A549 (cell line): Measurements from ENCODE around the gene POP5. TPM values are rescaled to one million over a fixed set of nuclear protein-coding genes. Genes with fewer than 3 reads are reported as not detected.

Experiments used
- ATAC-seq, 2 experiments: fragments of 200-7000 bp in 1 of 2; fragments of >200 bp in 1 of 2; cut with Nextera tagmentation in 1 of 2; cut with Tn5 transposase in 1 of 2; 3 replicates each; pipeline versions ENCODE4 v1.8.0 to v1.9.1; 2018 to 2020; ENCODE audit warnings: mild to moderate bottlenecking in 1 of 2, moderate library complexity in 1 of 2
- CTCF ChIA-PET: fragments of 300-600 bp; sonication (Branson Sonifier 250); formaldehyde crosslinking; extraction: SDS; loops from one replicate; lab custom pipeline; 2021; ENCODE audit warnings: antibody characterized with exemption, inconsistent platforms; lab: Yijun Ruan, JAX
- POLR2A ChIA-PET: fragments of 350-600 bp; formaldehyde crosslinking; extraction: SDS; loops from one replicate; lab custom pipeline; 2021; ENCODE audit warnings: antibody characterized with exemption, inconsistent platforms; lab: Yijun Ruan, JAX
- DNase-seq, 2 experiments: peaks; one replicate each; pipeline versions ENCODE4 v3.0.0 to v3.0.0-alpha.2; 2011 to 2016; ENCODE audit warnings: low read depth in 1 of 2, low spot score in 1 of 2
- FAIRE-seq: peaks from 2 replicates; lab custom pipeline; 2011; peaks lifted over from hg19 to GRCh38; lab: Jason Lieb, UNC
- H3K27ac ChIP-seq, 2 experiments: fragments of >200 bp; sonication (Bioruptor Twin); formaldehyde crosslinking; 3 replicates each; pipeline ENCODE4 v1.5.1; 2016 to 2017
- H3K4me1 ChIP-seq: fragments of >200 bp; sonication (Bioruptor Twin); formaldehyde crosslinking; 3 replicates; pipeline ENCODE4 v1.6.1; 2016
- H3K4me2 ChIP-seq: fragments of >200 bp; sonication (Bioruptor Twin); formaldehyde crosslinking; 3 replicates; pipeline ENCODE4 v1.6.1; 2016
- H3K4me3 ChIP-seq: fragments of >200 bp; sonication (Bioruptor Twin); formaldehyde crosslinking; 3 replicates; pipeline ENCODE4 v1.5.1; 2016
- H3K9me3 ChIP-seq: fragments of >200 bp; sonication (Bioruptor Twin); formaldehyde crosslinking; 3 replicates; pipeline ENCODE4 v1.6.1; 2016
- CHD4 ChIP-seq: fragments of 200-600 bp; sonication (generic); IDR thresholded peaks from 2 replicates; pipeline ENCODE4 v1.6.1; 2016; ENCODE audit warnings: antibody characterized with exemption, mild to moderate bottlenecking, borderline replicate concordance
- EHMT2 ChIP-seq: fragments of 200-600 bp; sonication (generic); IDR thresholded peaks from 2 replicates; pipeline ENCODE4 v1.6.1; 2016; ENCODE audit warnings: antibody characterized with exemption, low read depth, mild to moderate bottlenecking, moderate library complexity
- FOSL2 ChIP-seq, 2 experiments: fragments of 450-650 bp in 1 of 2; fragments of >200 bp in 1 of 2; sonication (Bioruptor Twin) in 1 of 2; formaldehyde crosslinking; IDR thresholded peaks; 2 replicates each; pipeline versions ENCODE4 v1.5.0 to v1.6.1; 2016 to 2020; ENCODE audit warnings: mild to moderate bottlenecking in 1 of 2, moderate library complexity in 1 of 2
- HMGXB4 ChIP-seq: fragments of 250-450 bp; sonication (Bioruptor Pico); IDR thresholded peaks from 2 replicates; pipeline ENCODE4 v1.5.0; 2021; ENCODE audit warnings: mild to moderate bottlenecking, moderate library complexity, borderline replicate concordance
- MYC ChIP-seq: IDR thresholded peaks from 2 replicates; pipeline ENCODE4 v1.6.1; 2012; ENCODE audit warnings: mild to moderate bottlenecking, inconsistent platforms, low read length, improper control_type of control experiment, borderline replicate concordance
- PHF8 ChIP-seq: fragments of 200-600 bp; sonication (generic); IDR thresholded peaks from 2 replicates; pipeline ENCODE4 v1.6.1; 2016; ENCODE audit warnings: low read depth, mild to moderate bottlenecking, antibody characterized with exemption, moderate library complexity, borderline replicate concordance
- SREBF2 ChIP-seq: fragments of 450-650 bp; IDR thresholded peaks from 2 replicates; pipeline ENCODE4 v1.6.1; 2014; ENCODE audit warnings: mild to moderate bottlenecking, moderate library complexity
- ZFP36 ChIP-seq: fragments of 450-650 bp; IDR thresholded peaks from 2 replicates; pipeline ENCODE4 v1.6.1; 2014; ENCODE audit warnings: borderline replicate concordance; ENCODE audit not compliant: partially characterized antibody
- WGBS: methylation state at CpG from one replicate; pipeline ENCODE4 v1.1.6; 2017; ENCODE audit errors: missing lambda C conversion rate; 5-methylcytosine and 5-hydroxymethylcytosine counted together
- polyA plus RNA-seq, 4 experiments: library from polyadenylated mRNA; depleted of rRNA in 3 of 4; stranded (reverse); fragments of >200 nt; fragmentation: RNase III in 1 of 4; extraction: RNeasy Plus Mini Kit Qiagen cat#74134 plus additional on column Dnase treatment in 1 of 4; gene quantifications; 2 replicates in 3 of 4; 3 replicates in 1 of 4; pipeline ENCODE4 v1.2.3, GENCODE V29; 2011 to 2017
- TF ChIP-seq, protein P1 (sequence below): fragments of 450-650 bp; IDR thresholded peaks from 2 replicates; pipeline ENCODE4 v1.6.1; 2014; ENCODE audit warnings: antibody characterized with exemption
- TF ChIP-seq, protein P2 (sequence below): fragments of >200 bp; sonication (Bioruptor Twin); formaldehyde crosslinking; IDR thresholded peaks from 3 replicates; pipeline ENCODE4 v1.5.1; 2016
- TF ChIP-seq, protein P3 (sequence below): fragments of 200-600 bp; sonication (generic); IDR thresholded peaks from 2 replicates; pipeline ENCODE4 v1.6.1; 2016; ENCODE audit warnings: antibody characterized with exemption, mild to moderate bottlenecking, moderate library complexity
- TF ChIP-seq, protein P4 (sequence below): IDR thresholded peaks from 2 replicates; pipeline ENCODE4 v1.6.1; 2012

POP5 gene
- polyA plus RNA-seq, 2 of the 4 experiments (the other 2 are of a cell fraction) = 82.4 to 111 TPM

- peak overlapping the region; percentile 43 for H3K4me2 ChIP-seq
- peak overlapping the region in 1 of 2 experiments; percentile 65; a peak in 3 of 6 replicates for H3K27ac ChIP-seq
- ATAC-seq (peak; percentile 76 to 80), FAIRE-seq (no peak), DNase-seq (peak; percentile 43 to 65)
- ChIA-PET CTCF (interaction anchor here (0.6 to 2.3 kb wide), 5 partner anchors 11 to 373 kb away, joined by 3 to 6 read pairs (median 4); no protein-coding TSS in a partner anchor), POLR2A (no interaction called here)
- H3K4me1 ChIP-seq = peaks cover 17% of the 10 kb centered on the region
- TF ChIP-seq, protein P1, sequence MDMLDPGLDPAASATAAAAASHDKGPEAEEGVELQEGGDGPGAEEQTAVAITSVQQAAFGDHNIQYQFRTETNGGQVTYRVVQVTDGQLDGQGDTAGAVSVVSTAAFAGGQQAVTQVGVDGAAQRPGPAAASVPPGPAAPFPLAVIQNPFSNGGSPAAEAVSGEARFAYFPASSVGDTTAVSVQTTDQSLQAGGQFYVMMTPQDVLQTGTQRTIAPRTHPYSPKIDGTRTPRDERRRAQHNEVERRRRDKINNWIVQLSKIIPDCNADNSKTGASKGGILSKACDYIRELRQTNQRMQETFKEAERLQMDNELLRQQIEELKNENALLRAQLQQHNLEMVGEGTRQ = peak; percentile 50
- TF ChIP-seq HMGXB4 (CRISPR knock-in tag) (no peak), PHF8 (no peak), CHD4 (no peak), FOSL2 (IDR thresholded peaks at IDR 0.05) (no peak), FOSL2 (CRISPR knock-in tag; IDR thresholded peaks at IDR 0.05) (peak; percentile 77), SREBF2 (no peak), MYC (no peak)
- TF ChIP-seq, protein P2, sequence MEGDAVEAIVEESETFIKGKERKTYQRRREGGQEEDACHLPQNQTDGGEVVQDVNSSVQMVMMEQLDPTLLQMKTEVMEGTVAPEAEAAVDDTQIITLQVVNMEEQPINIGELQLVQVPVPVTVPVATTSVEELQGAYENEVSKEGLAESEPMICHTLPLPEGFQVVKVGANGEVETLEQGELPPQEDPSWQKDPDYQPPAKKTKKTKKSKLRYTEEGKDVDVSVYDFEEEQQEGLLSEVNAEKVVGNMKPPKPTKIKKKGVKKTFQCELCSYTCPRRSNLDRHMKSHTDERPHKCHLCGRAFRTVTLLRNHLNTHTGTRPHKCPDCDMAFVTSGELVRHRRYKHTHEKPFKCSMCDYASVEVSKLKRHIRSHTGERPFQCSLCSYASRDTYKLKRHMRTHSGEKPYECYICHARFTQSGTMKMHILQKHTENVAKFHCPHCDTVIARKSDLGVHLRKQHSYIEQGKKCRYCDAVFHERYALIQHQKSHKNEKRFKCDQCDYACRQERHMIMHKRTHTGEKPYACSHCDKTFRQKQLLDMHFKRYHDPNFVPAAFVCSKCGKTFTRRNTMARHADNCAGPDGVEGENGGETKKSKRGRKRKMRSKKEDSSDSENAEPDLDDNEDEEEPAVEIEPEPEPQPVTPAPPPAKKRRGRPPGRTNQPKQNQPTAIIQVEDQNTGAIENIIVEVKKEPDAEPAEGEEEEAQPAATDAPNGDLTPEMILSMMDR = no peak
- TF ChIP-seq, protein P3, sequence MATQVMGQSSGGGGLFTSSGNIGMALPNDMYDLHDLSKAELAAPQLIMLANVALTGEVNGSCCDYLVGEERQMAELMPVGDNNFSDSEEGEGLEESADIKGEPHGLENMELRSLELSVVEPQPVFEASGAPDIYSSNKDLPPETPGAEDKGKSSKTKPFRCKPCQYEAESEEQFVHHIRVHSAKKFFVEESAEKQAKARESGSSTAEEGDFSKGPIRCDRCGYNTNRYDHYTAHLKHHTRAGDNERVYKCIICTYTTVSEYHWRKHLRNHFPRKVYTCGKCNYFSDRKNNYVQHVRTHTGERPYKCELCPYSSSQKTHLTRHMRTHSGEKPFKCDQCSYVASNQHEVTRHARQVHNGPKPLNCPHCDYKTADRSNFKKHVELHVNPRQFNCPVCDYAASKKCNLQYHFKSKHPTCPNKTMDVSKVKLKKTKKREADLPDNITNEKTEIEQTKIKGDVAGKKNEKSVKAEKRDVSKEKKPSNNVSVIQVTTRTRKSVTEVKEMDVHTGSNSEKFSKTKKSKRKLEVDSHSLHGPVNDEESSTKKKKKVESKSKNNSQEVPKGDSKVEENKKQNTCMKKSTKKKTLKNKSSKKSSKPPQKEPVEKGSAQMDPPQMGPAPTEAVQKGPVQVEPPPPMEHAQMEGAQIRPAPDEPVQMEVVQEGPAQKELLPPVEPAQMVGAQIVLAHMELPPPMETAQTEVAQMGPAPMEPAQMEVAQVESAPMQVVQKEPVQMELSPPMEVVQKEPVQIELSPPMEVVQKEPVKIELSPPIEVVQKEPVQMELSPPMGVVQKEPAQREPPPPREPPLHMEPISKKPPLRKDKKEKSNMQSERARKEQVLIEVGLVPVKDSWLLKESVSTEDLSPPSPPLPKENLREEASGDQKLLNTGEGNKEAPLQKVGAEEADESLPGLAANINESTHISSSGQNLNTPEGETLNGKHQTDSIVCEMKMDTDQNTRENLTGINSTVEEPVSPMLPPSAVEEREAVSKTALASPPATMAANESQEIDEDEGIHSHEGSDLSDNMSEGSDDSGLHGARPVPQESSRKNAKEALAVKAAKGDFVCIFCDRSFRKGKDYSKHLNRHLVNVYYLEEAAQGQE = no peak
- TF ChIP-seq, protein P4, sequence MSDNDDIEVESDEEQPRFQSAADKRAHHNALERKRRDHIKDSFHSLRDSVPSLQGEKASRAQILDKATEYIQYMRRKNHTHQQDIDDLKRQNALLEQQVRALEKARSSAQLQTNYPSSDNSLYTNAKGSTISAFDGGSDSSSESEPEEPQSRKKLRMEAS = peak; percentile 47
- 35% methylated on average over 13 of the region's 13 CpGs for WGBS
- H3K9me3 ChIP-seq = no peaks in the 10 kb centered on the region
- no peak overlapping the region for H3K4me3 ChIP-seq
Observed at GRCh38 chr12:120598674-120599463, 17.7 kb upstream of the POP5 start.

- Histone ChIP-seq H3K4me2 (no peak overlapping the region), H3K4me1 (peaks cover 17% of the 10 kb centered on the region), H3K27ac (no peak overlapping the region), H3K9me3 (no peaks in the 10 kb centered on the region), H3K4me3 (no peak overlapping the region)
- POLR2A ChIA-PET = no interaction called here
- ATAC-seq (no peak), FAIRE-seq (no peak)
- CTCF ChIA-PET = interaction anchor here (1.2 to 2.3 kb wide), 3 partner anchors 15 to 374 kb away, joined by 3 to 6 read pairs (median 5); no protein-coding TSS in a partner anchor
- no peak for TF ChIP-seq EHMT2
- TF ChIP-seq ZFP36 = peak; percentile 40
- TF ChIP-seq, all 56 proteins: peak for 1
- DNase-seq = no peak
- 77% methylated on average over 3 of the region's 3 CpGs for WGBS
Observed at GRCh38 chr12:120597861-120598260, 16.7 kb upstream of the POP5 start.
